ENCODE data around the gene ANKRD29.

The ANKRD29 gene

DNA sequence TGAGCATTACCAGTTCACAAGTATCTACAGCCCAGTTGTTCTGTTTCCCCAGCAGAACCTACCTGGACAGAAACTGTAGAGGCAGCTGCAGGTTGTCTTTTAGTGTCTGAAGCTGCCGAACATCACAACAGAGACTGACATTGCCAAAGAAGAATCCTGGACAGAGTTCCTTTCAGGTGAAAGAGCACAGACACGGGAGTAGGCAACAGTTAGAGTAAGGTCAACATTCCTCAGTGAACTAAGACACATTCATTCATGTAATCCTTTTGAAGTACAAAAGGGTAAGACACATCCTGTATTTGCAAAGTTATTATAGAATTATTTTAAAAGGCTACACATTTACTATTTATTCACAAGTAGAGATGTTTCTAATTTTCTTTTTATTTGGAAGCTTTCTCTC is 90.7 kb downstream of the ANKRD29 start:
- H3K27ac ChIP-seq: no peak overlapping the region
- TF ChIP-seq, protein P1, sequence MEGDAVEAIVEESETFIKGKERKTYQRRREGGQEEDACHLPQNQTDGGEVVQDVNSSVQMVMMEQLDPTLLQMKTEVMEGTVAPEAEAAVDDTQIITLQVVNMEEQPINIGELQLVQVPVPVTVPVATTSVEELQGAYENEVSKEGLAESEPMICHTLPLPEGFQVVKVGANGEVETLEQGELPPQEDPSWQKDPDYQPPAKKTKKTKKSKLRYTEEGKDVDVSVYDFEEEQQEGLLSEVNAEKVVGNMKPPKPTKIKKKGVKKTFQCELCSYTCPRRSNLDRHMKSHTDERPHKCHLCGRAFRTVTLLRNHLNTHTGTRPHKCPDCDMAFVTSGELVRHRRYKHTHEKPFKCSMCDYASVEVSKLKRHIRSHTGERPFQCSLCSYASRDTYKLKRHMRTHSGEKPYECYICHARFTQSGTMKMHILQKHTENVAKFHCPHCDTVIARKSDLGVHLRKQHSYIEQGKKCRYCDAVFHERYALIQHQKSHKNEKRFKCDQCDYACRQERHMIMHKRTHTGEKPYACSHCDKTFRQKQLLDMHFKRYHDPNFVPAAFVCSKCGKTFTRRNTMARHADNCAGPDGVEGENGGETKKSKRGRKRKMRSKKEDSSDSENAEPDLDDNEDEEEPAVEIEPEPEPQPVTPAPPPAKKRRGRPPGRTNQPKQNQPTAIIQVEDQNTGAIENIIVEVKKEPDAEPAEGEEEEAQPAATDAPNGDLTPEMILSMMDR (conservative IDR thresholded peaks at IDR 0.05): no peak

DNA sequence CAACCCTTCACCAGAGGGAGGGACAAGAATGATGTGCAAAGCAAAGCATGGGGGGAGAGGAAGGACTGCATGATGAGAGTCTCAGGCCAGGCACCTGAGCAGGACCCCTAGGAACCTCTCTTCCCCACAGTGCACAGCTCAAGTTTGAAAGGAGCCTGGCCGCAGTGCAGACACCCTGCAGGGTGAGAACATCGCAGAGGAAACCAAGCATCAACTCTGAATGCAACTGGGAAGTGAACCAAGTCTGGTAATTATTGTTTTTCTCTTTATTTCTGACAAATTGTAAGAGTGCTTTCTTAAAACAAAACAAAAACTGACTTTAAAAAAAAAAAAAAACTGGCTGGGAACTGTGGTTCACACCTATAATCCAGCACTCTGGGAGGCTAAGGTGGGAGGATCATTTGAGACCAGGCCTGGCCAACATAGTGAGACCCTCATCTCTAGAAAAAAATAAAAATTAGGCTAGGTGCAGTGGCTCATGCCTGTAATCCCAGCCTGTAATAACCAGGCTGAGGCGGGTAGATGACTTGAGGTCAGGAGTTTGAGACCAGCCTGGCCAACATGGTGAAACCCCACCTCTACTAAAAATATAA is 91.7 kb downstream of the ANKRD29 start:
- H3K27ac ChIP-seq: peak overlapping the region; percentile 69; the same call in 1 of the 2 replicates
- TF ChIP-seq, protein P1 (conservative IDR thresholded peaks at IDR 0.05): no peak

DNA sequence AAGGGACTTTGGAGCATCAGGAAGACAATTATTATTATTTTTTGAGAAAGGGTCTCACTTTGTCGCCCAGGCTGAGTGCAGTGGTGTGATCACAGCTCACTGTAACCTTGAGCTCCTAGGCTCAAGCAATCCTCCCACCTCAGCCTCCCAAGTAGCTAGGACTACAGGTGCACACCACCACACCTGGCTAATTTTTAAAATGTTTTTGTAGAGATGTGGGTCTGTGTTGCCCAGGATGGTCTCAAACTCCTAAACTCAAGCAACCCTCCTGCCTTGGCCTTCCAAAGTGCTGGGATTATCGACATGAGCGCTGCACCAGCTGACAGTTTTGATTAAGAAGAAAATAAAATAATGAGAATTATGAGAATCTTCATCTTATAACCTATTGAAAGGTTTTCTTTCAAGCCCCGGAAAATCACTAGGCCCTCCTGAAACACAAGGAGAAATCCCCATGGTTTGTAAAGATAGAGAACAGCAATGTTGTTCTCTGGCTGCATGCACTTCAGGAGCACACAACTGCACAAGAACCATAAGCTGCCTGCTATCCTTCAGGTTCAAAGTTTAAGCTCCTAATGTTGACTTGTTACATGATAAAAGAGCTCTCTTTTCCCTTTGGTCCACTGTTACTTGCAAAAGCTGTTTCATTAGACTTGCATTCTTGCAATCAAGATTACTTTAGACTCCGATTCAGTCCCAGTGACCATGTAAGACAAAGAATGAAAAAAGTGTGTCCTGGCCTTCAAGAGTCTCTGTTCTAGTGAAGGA is 93.2 kb downstream of the ANKRD29 start:
- TF ChIP-seq, protein P1 (conservative IDR thresholded peaks at IDR 0.05): no peak
- H3K27ac ChIP-seq: peak overlapping the region; percentile 69

DNA sequence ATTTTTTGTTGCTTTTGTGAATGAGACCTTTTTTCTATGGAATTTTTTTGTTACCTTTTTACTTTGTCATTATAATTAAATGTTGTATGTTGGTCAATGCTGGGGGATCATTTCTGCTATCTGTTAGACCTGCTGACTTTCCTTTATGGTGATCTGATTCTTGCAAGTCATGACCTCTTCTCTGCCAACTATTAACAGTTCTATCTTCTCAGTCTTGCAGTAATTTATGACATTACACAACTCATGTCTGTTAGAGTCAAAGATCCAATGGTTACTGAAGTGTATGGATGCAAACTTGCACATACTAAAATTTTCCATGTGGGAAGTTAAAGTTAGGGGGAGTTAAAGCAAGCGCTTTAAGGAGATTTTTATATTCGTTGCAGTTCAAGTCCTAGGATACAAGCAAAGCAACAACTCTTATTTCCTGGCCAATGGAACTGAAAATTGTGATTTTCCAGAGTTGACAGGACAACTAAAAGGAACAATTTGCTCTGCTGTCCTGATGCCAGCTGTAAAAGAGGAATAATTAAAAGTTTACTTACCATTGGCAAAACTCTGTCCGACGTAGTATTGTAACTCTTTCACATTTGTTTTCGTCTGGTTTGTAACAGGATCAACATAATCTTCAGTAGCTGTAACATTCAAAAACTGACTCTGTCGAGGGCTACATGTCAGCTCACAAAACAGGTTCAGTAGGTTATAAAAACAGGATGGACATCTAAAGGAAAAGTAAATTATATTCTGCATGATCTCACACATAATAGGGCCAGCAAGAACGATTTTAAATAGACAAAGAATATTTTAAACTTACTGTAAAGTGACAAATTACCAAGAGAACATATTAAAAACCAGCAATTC is 94.2 kb downstream of the ANKRD29 start:
- TF ChIP-seq, protein P1 (conservative IDR thresholded peaks at IDR 0.05): no peak
- H3K27ac ChIP-seq: peak overlapping the region; percentile 69

DNA sequence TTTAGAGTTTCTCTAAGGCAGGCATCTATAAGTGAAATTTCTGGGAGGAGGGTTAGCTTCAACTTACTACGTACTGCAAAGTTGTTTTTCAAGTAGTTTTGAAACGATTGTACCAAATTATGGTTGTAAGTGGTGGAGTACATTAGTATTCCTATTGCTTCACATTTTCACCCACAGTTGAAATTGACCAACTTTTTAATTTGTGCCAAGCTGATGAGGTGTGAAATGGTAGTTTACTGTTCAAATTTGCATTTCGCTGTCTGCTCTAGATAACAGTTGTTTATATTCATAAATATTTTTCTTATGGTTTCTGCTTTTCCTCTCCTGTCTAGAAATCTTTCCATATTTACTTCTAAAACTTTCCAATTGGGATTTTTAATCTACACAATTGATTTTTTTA is 95.0 kb downstream of the ANKRD29 start:
- no peak overlapping the region for H3K27ac ChIP-seq
- TF ChIP-seq, protein P1 (conservative IDR thresholded peaks at IDR 0.05): no peak

DNA sequence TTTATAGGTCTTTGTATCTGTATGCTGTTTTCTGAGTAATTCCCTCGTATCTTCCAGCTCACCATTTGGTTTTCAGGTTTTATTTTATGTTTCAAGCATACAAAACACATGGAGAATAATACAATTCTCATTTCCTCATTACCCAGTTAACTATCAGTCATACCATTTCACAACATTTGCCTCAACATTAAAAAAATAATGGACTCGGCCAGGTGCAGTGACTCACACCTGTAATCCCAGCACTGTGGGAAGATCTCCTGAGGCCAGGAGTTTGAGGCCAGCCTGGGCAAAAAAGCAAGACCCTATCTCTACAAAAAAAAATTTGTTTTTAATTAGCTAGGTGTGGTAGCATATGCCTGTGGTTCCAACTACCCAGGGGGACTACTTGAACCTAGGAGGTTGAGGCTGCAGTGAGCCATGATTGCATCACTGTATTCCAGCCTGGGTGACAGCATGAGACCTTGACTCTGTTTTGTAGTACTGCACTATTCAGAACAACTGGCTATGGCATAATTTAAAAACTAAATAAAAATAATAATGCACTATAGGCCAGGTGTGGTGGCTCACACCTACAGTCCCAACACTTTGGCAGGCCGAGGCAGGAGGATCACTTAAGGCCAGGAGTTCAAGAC is 96.7 kb downstream of the ANKRD29 start:
- H3K27ac ChIP-seq: no peak overlapping the region
- TF ChIP-seq, protein P1 (conservative IDR thresholded peaks at IDR 0.05): no peak

All from VCaP (cell line).